K562 (cell line): ENCODE measurements around the gene IRF2BP2. TPM values are rescaled to one million over a fixed set of nuclear protein-coding genes. Genes with fewer than 3 reads are reported as not detected.
A peak's percentile ranks its signal among the peaks of the same experiment; 100 is the strongest.

Experiments
- ATF3 ChIP-seq, 2 experiments: fragments of 450-650 bp in 1 of 2; sonication (generic) in 1 of 2; formaldehyde crosslinking in 1 of 2; IDR thresholded peaks in 1 of 2; conservative IDR thresholded peaks in 1 of 2; 2 replicates each; pipeline versions ENCODE4 v1.6.1 to v1.8.1; 2016 to 2023; ENCODE audit warnings: mild to moderate bottlenecking in 2 of 2, moderate library complexity in 2 of 2, inconsistent platforms in 1 of 2, missing genetic modification reagents in 1 of 2
- BCOR ChIP-seq: fragments of 450-650 bp; IDR thresholded peaks from 2 replicates; pipeline ENCODE4 v1.6.1; 2016
- CBX8 ChIP-seq: fragments of 200-600 bp; sonication (generic); IDR thresholded peaks from 2 replicates; pipeline ENCODE4 v1.6.1; 2012; ENCODE audit warnings: borderline replicate concordance, mixed run types, low read depth, mild to moderate bottlenecking, moderate library complexity, mixed read lengths, low read length, control low read depth, inconsistent platforms; ENCODE audit not compliant: poor library complexity, severe bottlenecking; ENCODE audit errors: extremely low read depth
- ESRRA ChIP-seq: fragments of 450-650 bp; IDR thresholded peaks from 2 replicates; pipeline ENCODE4 v1.6.1; 2014; ENCODE audit warnings: low read depth, mild to moderate bottlenecking, moderate library complexity, borderline replicate concordance
- HMG20B ChIP-seq: fragments of 250-450 bp; sonication (Bioruptor Pico); IDR thresholded peaks from 2 replicates; pipeline ENCODE4 v1.5.0; 2021; ENCODE audit warnings: mild to moderate bottlenecking
- L3MBTL2 ChIP-seq: fragments of 450-650 bp; IDR thresholded peaks from 2 replicates; pipeline ENCODE4 v1.6.1; 2016; ENCODE audit warnings: mild to moderate bottlenecking, moderate library complexity
- MEIS2 ChIP-seq: fragments of 450-650 bp; IDR thresholded peaks from 2 replicates; pipeline ENCODE4 v1.6.1; 2014; ENCODE audit warnings: mild to moderate bottlenecking; ENCODE audit not compliant: partially characterized antibody
- POU5F1 ChIP-seq: fragments of 150-350 bp; IDR thresholded peaks from 2 replicates; pipeline ENCODE4 v1.6.1; 2014; ENCODE audit warnings: borderline replicate concordance, low read length, low read depth, mild to moderate bottlenecking; ENCODE audit not compliant: partially characterized antibody
- RBM39 ChIP-seq: fragments of 200-400 bp; formaldehyde crosslinking; optimal IDR thresholded peaks from 2 replicates; pipeline ENCODE3; 2018; ENCODE audit warnings: low read depth, low read length
- RFX5 ChIP-seq: IDR thresholded peaks from 2 replicates; pipeline ENCODE4 v1.6.1; 2011; ENCODE audit warnings: low read depth, mild to moderate bottlenecking, improper control_type of control experiment, low read length
- SMARCA4 ChIP-seq: fragments of 450-650 bp; IDR thresholded peaks from 2 replicates; pipeline ENCODE4 v1.6.1; 2016
- TCF3 ChIP-seq: sonication (generic); formaldehyde crosslinking; IDR thresholded peaks from 2 replicates; pipeline ENCODE4 v1.4.0; 2020; ENCODE audit warnings: mild to moderate bottlenecking, missing genetic modification reagents
- TRIM25 ChIP-seq: fragments of 450-650 bp; IDR thresholded peaks from 2 replicates; pipeline ENCODE4 v1.7.0; 2016; ENCODE audit warnings: borderline replicate concordance
- ZFP36 ChIP-seq: fragments of 150-350 bp; IDR thresholded peaks from 2 replicates; pipeline ENCODE4 v1.6.1; 2018; ENCODE audit warnings: low read length, low read depth; ENCODE audit not compliant: partially characterized antibody
- ZNF239 ChIP-seq: fragments of 250-450 bp; sonication (Bioruptor Pico); IDR thresholded peaks from 2 replicates; pipeline ENCODE4 v1.4.0; 2020; ENCODE audit warnings: mild to moderate bottlenecking
- ZNF318 ChIP-seq, 2 experiments: fragments of 450-650 bp; IDR thresholded peaks; 2 replicates each; pipeline ENCODE4 v1.6.1; 2016; ENCODE audit warnings: mild to moderate bottlenecking in 2 of 2, borderline replicate concordance in 1 of 2, low read depth in 1 of 2, moderate library complexity in 1 of 2
- ZNF586 ChIP-seq: fragments of 450-650 bp; formaldehyde crosslinking; conservative IDR thresholded peaks from 2 replicates; pipeline ENCODE4 v1.4.0; 2020; ENCODE audit warnings: mild to moderate bottlenecking, moderate library complexity
- polyA plus RNA-seq, 8 experiments: library from polyadenylated mRNA; depleted of rRNA in 4 of 8; stranded (reverse) in 5 of 8; unstranded in 3 of 8; fragments of >200 nt; fragmentation: Nextera tagmentation in 2 of 8; fragmentation: Illumina TruSeq in 1 of 8; extraction: Ambion mirVana in 2 of 8; extraction: Trizol in 1 of 8; gene quantifications; 2 replicates each; pipeline versions ENCODE4 v1.2.1 to v1.2.3, GENCODE V29; 2011 to 2014; ENCODE audit warnings: inconsistent platforms in 1 of 8, missing spikeins in 1 of 8
- total RNA-seq, 7 experiments: library from RNA; depleted of rRNA in 6 of 7; stranded (reverse); fragments of >200 nt in 6 of 7; fragmentation: Illumina TruSeq in 2 of 7; extraction: Trizol in 2 of 7; gene quantifications; 2 replicates each; pipeline versions ENCODE4 v1.2.1 to v1.2.3, GENCODE V29; 2011 to 2021; ENCODE audit warnings: low replicate concordance in 1 of 7

Gene IRF2BP2
- total and polyA plus RNA-seq, 9 of the 15 experiments (the other 6 are each of a cell fraction or from before 2014, with no cell fraction given) = 7.7 to 68.6 (median 22.1) TPM

GRCh38 chr1:234610061-234610665 lies at the start of gene IRF2BP2 (continued):
- TF ChIP-seq CBX8 (no peak), TCF3 (CRISPR knock-in tag) (no peak), RFX5 (no peak), ZNF586 (no peak), TRIM25 (no peak), ZNF318 (IDR thresholded peaks at IDR 0.05; ENCODE audit: borderline replicate concordance in 1 of 2, low read depth in 1 of 2) (no peak), BCOR (peak; percentile 33; the same call in 1 of the 2 replicates), ZNF239 (CRISPR knock-in tag) (no peak), HMG20B (no peak; the same call in 1 of the 2 replicates), ESRRA (no peak), ATF3 (IDR thresholded peaks at IDR 0.05) (no peak), ATF3 (CRISPR knock-in tag; conservative IDR thresholded peaks at IDR 0.05) (0 out of 2 replicates have a peak, but pooled peaks have one; percentile 40), SMARCA4 (peak; percentile 54; the same call in 1 of the 2 replicates), POU5F1 (no peak), L3MBTL2 (no peak), RBM39 (no peak), ZFP36 (no peak), MEIS2 (peak; percentile 69)
